PFSK-1 (cell line): ENCODE measurements around the gene SREBF1.

Experiments
- FOXP2 ChIP-seq: optimal IDR thresholded peaks from 2 replicates; pipeline ENCODE3; 2011; ENCODE audit warnings: borderline replicate concordance, control low read depth, inconsistent platforms; ENCODE audit not compliant: insufficient read depth; ENCODE audit errors: extremely low read length, extremely low read depth
- POLR2AphosphoS5 ChIP-seq: IDR thresholded peaks from 2 replicates; pipeline ENCODE4 v1.6.1; 2012; ENCODE audit warnings: low read depth, mild to moderate bottlenecking, control low read depth, low read length, moderate library complexity
- SIN3A ChIP-seq: IDR thresholded peaks from 2 replicates; pipeline ENCODE4 v1.6.1; 2012; ENCODE audit warnings: mild to moderate bottlenecking, low read length, moderate library complexity, borderline replicate concordance; ENCODE audit not compliant: insufficient read depth
- TAF1 ChIP-seq: IDR thresholded peaks from 2 replicates; pipeline ENCODE4 v1.6.1; 2012; ENCODE audit warnings: low read length, control low read depth, borderline replicate concordance; ENCODE audit not compliant: insufficient read depth
- TF ChIP-seq, protein P1 (sequence below), 2 experiments: IDR thresholded peaks; 2 replicates each; pipeline versions ENCODE4 v1.6.1 to v1.8.0; 2011 to 2012; ENCODE audit warnings: low read depth in 2 of 2, low read length in 2 of 2, control low read depth in 1 of 2, inconsistent platforms in 1 of 2, mild to moderate bottlenecking in 1 of 2, moderate library complexity in 1 of 2; ENCODE audit not compliant: insufficient read depth in 1 of 2

SREBF1 gene

DNA sequence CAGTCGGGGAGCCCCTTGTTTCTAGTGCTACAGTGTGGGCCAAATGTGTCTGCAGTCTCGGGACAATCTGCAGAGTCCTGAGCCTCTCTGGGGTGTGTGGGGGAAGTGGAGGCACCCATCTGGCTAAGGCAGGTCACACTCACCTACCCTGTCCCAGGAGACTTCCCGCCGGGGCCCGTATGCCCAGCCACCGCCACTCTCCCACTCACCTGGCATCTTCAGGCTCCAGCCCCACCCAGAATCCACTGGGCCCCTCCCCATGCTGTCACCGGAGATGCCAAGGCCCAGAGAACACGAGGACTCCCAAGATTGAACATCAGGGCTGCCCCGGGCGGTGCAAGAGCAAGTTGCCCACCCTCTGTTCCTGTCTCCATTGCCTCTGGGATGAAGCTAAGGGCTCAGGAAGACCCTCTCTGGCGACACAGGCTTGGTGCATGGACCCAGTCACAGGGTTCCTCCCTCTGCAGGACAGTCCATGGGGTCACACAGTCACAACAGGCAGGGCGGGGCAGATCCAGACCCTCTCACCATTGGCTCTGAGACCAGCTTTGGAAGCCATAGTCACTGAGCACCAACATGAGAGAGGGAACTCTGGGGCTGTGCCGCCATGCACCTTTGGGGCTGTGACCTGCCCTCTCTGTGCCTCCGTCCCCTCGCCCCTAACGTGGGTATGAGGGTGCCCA, 38.1 kb downstream of the SREBF1 start:
- TF ChIP-seq, protein P1, sequence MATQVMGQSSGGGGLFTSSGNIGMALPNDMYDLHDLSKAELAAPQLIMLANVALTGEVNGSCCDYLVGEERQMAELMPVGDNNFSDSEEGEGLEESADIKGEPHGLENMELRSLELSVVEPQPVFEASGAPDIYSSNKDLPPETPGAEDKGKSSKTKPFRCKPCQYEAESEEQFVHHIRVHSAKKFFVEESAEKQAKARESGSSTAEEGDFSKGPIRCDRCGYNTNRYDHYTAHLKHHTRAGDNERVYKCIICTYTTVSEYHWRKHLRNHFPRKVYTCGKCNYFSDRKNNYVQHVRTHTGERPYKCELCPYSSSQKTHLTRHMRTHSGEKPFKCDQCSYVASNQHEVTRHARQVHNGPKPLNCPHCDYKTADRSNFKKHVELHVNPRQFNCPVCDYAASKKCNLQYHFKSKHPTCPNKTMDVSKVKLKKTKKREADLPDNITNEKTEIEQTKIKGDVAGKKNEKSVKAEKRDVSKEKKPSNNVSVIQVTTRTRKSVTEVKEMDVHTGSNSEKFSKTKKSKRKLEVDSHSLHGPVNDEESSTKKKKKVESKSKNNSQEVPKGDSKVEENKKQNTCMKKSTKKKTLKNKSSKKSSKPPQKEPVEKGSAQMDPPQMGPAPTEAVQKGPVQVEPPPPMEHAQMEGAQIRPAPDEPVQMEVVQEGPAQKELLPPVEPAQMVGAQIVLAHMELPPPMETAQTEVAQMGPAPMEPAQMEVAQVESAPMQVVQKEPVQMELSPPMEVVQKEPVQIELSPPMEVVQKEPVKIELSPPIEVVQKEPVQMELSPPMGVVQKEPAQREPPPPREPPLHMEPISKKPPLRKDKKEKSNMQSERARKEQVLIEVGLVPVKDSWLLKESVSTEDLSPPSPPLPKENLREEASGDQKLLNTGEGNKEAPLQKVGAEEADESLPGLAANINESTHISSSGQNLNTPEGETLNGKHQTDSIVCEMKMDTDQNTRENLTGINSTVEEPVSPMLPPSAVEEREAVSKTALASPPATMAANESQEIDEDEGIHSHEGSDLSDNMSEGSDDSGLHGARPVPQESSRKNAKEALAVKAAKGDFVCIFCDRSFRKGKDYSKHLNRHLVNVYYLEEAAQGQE (IDR thresholded peaks at IDR 0.05; ENCODE audit: insufficient read depth in 1 of 2, low read depth in 2 of 2, low read length in 2 of 2) = no peak
- TF ChIP-seq POLR2AphosphoS5 = no peak
- TF ChIP-seq FOXP2 = no peak

DNA sequence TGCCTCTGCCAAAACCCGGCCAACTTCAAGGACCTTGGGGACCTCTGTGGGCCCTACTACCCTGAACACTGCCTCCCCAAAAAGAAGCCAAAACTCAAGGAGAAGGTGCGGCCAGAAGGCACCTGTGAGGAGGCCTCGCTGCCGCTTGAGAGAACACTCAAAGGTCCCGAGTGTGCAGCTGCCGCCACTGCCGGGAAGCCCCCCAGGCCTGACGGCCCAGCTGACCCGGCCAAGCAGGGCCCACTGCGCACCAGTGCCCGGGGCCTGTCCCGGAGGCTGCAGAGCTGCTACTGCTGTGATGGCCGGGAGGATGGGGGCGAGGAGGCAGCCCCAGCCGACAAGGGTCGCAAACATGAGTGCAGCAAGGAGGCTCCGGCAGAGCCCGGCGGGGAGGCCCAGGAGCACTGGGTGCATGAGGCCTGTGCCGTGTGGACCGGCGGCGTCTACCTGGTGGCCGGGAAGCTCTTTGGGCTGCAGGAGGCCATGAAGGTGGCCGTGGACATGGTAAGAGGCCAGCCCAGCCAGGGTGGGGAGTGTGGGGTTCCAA, 38.7 kb downstream of the SREBF1 start:
- TF ChIP-seq TAF1 = no peak
- peak; percentile 8 for TF ChIP-seq FOXP2

DNA sequence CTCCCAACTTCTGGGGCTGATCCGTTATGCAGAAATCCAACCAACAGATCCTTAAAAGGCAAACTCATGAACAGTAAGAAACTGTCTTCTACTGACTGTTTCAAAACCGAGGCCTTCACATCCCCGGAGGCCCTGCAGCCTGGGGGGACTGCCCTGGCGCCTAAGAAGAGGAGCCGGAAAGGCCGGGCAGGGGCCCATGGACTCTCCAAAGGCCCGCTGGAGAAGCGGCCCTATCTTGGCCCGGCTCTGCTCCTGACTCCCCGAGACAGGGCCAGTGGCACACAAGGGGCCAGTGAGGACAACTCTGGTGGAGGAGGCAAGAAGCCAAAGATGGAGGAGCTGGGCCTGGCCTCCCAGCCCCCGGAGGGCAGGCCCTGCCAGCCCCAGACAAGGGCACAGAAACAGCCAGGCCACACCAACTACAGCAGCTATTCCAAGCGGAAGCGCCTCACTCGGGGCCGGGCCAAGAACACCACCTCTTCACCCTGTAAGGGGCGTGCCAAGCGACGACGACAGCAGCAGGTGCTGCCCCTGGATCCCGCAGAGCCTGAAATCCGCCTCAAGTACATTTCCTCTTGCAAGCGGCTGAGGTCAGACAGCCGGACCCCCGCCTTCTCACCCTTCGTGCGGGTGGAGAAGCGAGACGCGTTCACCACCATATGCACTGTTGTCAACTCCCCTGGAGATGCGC, 39.5 kb downstream of the SREBF1 start:
- 0 out of 2 replicates have a peak, but pooled peaks have one; percentile 17 for TF ChIP-seq POLR2AphosphoS5
- TF ChIP-seq, protein P1 (IDR thresholded peaks at IDR 0.05; ENCODE audit: insufficient read depth in 1 of 2, low read depth in 2 of 2, low read length in 2 of 2) = no peak

DNA sequence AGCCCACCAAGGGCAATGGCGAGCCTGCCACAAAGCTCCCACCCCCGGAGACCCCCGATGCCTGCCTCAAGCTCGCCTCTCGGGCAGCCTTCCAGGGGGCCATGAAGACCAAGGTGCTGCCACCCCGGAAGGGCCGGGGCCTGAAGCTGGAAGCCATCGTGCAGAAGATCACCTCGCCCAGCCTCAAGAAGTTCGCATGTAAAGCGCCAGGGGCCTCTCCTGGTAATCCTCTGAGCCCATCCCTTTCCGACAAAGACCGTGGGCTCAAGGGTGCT, 40.1 kb downstream of the SREBF1 start:
- TF ChIP-seq, protein P1 (IDR thresholded peaks at IDR 0.05; ENCODE audit: insufficient read depth in 1 of 2, low read depth in 2 of 2, low read length in 2 of 2) = no peak
- TF ChIP-seq FOXP2 = no peak
- no peak for TF ChIP-seq TAF1
- no peak for TF ChIP-seq SIN3A
- TF ChIP-seq POLR2AphosphoS5 = no peak

DNA sequence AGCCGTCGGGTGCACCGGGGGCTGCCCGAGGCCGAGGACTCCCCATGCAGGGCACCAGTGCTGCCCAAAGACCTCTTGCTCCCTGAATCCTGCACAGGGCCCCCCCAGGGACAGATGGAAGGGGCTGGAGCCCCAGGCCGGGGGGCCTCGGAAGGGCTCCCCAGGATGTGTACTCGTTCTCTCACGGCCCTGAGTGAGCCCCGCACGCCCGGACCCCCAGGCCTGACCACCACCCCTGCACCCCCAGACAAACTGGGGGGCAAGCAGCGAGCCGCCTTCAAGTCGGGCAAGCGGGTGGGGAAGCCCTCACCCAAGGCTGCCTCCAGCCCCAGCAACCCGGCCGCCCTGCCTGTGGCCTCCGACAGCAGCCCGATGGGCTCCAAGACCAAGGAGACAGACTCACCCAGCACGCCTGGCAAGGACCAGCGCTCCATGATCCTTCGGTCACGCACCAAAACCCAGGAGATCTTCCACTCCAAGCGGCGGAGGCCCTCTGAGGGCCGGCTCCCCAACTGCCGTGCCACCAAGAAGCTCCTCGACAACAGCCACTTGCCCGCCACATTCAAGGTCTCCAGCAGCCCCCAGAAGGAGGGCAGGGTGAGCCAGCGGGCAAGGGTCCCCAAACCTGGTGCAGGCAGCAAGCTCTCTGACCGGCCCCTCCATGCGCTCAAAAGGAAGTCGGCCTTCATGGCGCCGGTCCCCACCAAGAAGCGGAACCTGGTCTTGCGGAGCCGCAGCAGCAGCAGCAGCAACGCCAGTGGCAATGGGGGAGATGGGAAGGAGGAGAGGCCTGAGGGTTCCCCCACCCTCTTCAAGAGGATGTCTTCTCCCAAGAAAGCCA, 40.6 kb downstream of the SREBF1 start:
- no peak for TF ChIP-seq POLR2AphosphoS5
- no peak for TF ChIP-seq TAF1
- no peak for TF ChIP-seq SIN3A
- TF ChIP-seq, protein P1 (IDR thresholded peaks at IDR 0.05; ENCODE audit: insufficient read depth in 1 of 2, low read depth in 2 of 2, low read length in 2 of 2) = no peak
- no peak for TF ChIP-seq FOXP2
